ENCODE results near the gene SMC2.

Gene SMC2

GRCh38 chr9:104093647-104094533 is at the start of gene SMC2:
TSS of gene SMC2 (plus strand) at chr9:104094309. CDS start at chr9:104095385, 1,076 bp downstream.
- peak; percentile 88 to 89 for DNase-seq (ENCODE audit: low read depth in 2 of 2)

- DNase-seq (ENCODE audit: low read depth in 2 of 2), result no peak
Observed at GRCh38 chr9:104068546-104068945, 25.6 kb upstream of the SMC2 start.

GRCh38 chr9:104069288-104069687 is 24.8 kb upstream of the SMC2 start:
- no peak for DNase-seq (ENCODE audit: low read depth in 2 of 2)

GRCh38 chr9:104071589-104071988 is 22.5 kb upstream of the SMC2 start:
- DNase-seq (ENCODE audit: low read depth in 2 of 2), result no peak

GRCh38 chr9:104073098-104073769 is 20.9 kb upstream of the SMC2 start:
- no peak for DNase-seq (ENCODE audit: low read depth in 2 of 2)

- DNase-seq (ENCODE audit: low read depth in 2 of 2), result no peak
Observed at GRCh38 chr9:104073770-104074133, 20.4 kb upstream of the SMC2 start.

GRCh38 chr9:104074876-104075275 is 19.2 kb upstream of the SMC2 start:
- DNase-seq (ENCODE audit: low read depth in 2 of 2), result no peak

GRCh38 chr9:104075801-104076753 is 18.0 kb upstream of the SMC2 start:
- no peak for DNase-seq (ENCODE audit: low read depth in 2 of 2)

GRCh38 chr9:104078596-104078995 is 15.5 kb upstream of the SMC2 start:
- no peak for DNase-seq (ENCODE audit: low read depth in 2 of 2)

GRCh38 chr9:104080983-104081382 is 13.1 kb upstream of the SMC2 start:
- DNase-seq (ENCODE audit: low read depth in 2 of 2), result no peak

- no peak for DNase-seq (ENCODE audit: low read depth in 2 of 2)
Observed at GRCh38 chr9:104082168-104082567, 11.9 kb upstream of the SMC2 start.

GRCh38 chr9:104085525-104085924 is 8.6 kb upstream of the SMC2 start:
- no peak for DNase-seq (ENCODE audit: low read depth in 2 of 2)

- DNase-seq (ENCODE audit: low read depth in 2 of 2), result no peak
Observed at GRCh38 chr9:104087894-104088293, 6.2 kb upstream of the SMC2 start.

- no peak for DNase-seq (ENCODE audit: low read depth in 2 of 2)
Observed at GRCh38 chr9:104088416-104088815, 5.7 kb upstream of the SMC2 start.

- DNase-seq (ENCODE audit: low read depth in 2 of 2), result no peak
Observed at GRCh38 chr9:104090578-104090977, 3.5 kb upstream of the SMC2 start.

- DNase-seq (ENCODE audit: low read depth in 2 of 2), result no peak
Observed at GRCh38 chr9:104091116-104091515, 3.0 kb upstream of the SMC2 start.

- no peak for DNase-seq (ENCODE audit: low read depth in 2 of 2)
Observed at GRCh38 chr9:104091708-104092107, 2.4 kb upstream of the SMC2 start.

GRCh38 chr9:104092192-104092591 is 1.9 kb upstream of the SMC2 start:
- no peak for DNase-seq (ENCODE audit: low read depth in 2 of 2)

- DNase-seq (ENCODE audit: low read depth in 2 of 2), result no peak
Observed at GRCh38 chr9:104092875-104093600, 1.1 kb upstream of the SMC2 start.

GRCh38 chr9:104094534-104095015 is 466 bp downstream of the SMC2 start:
- DNase-seq (ENCODE audit: low read depth in 2 of 2), result peak in 1 of 2 donors; percentile 1

GRCh38 chr9:104099630-104100029 is 5.5 kb downstream of the SMC2 start:
- DNase-seq (ENCODE audit: low read depth in 2 of 2), result no peak
